GM12892 (cell line): ENCODE data around the gene C1GALT1.
"Not testable (repeated sequence)": the region's sequence is repeated elsewhere in the genome, so short reads cannot be mapped to it uniquely, and the experiment has no call there.

Experiments used
- POLR2A ChIP-seq: IDR thresholded peaks from 2 replicates; pipeline ENCODE4 v1.6.1; 2011; ENCODE audit warnings: low read depth, low read length, control low read depth
- POLR2AphosphoS5 ChIP-seq: IDR thresholded peaks from 2 replicates; pipeline ENCODE4 v1.6.1; 2011; ENCODE audit warnings: low read depth, low read length, control low read depth
- TAF1 ChIP-seq: IDR thresholded peaks from 2 replicates; pipeline ENCODE4 v1.6.1; 2011; ENCODE audit warnings: low read depth, mild to moderate bottlenecking, control low read depth, low read length, borderline replicate concordance

- not testable (repeated sequence) for TF ChIP-seq POLR2AphosphoS5, POLR2A, TAF1
These were observed 38.9 kb upstream of the C1GALT1 start for GRCh38 chr7:7143404-7143803.
